RWPE2 (cell line): ENCODE results near the gene SCD5.

Source experiments
- ATAC-seq: fragments of 200-7000 bp; cut with Tn5 transposase; 3 replicates; pipeline ENCODE4 v1.9.1; 2021; ENCODE audit warnings: low read depth
- DNase-seq: peaks from one replicate; pipeline ENCODE4 v3.0.0-alpha.2; 2020; ENCODE audit warnings: low spot score
- H3K27ac ChIP-seq: fragments of 450-650 bp; 2 replicates; pipeline ENCODE4 v1.5.1; 2017; ENCODE audit warnings: mild to moderate bottlenecking; ENCODE audit not compliant: poor library complexity, severe bottlenecking
- H3K27me3 ChIP-seq: fragments of 250-450 bp; sonication (Bioruptor Pico); 2 replicates; pipeline ENCODE4 v1.5.1; 2021; ENCODE audit warnings: mild to moderate bottlenecking, moderate library complexity; ENCODE audit not compliant: insufficient read depth, poor library complexity, severe bottlenecking
- H3K36me3 ChIP-seq: fragments of 250-450 bp; sonication (Bioruptor Pico); 2 replicates; pipeline ENCODE4 v1.5.1; 2020; ENCODE audit warnings: low read depth, mild to moderate bottlenecking, moderate library complexity
- H3K4me1 ChIP-seq: fragments of 250-450 bp; sonication (Bioruptor Pico); 2 replicates; pipeline ENCODE4 v1.5.1; 2021; ENCODE audit warnings: mild to moderate bottlenecking, moderate library complexity; ENCODE audit not compliant: insufficient read depth, poor library complexity, severe bottlenecking
- H3K4me3 ChIP-seq: fragments of 250-450 bp; sonication (Bioruptor Pico); 2 replicates; pipeline ENCODE4 v1.5.1; 2021; ENCODE audit warnings: mild to moderate bottlenecking, moderate library complexity; ENCODE audit not compliant: severe bottlenecking
- H3K9me3 ChIP-seq: fragments of 250-450 bp; sonication (Bioruptor Pico); 2 replicates; pipeline ENCODE4 v1.5.1; 2021; ENCODE audit warnings: mild to moderate bottlenecking, moderate library complexity; ENCODE audit not compliant: severe bottlenecking
- TF ChIP-seq, protein P1 (sequence below): fragments of 450-650 bp; IDR thresholded peaks from one replicate; pipeline ENCODE4 v1.5.1; 2017; ENCODE audit warnings: mild to moderate bottlenecking, moderate library complexity; ENCODE audit not compliant: poor library complexity, severe bottlenecking

SCD5 gene

DNA sequence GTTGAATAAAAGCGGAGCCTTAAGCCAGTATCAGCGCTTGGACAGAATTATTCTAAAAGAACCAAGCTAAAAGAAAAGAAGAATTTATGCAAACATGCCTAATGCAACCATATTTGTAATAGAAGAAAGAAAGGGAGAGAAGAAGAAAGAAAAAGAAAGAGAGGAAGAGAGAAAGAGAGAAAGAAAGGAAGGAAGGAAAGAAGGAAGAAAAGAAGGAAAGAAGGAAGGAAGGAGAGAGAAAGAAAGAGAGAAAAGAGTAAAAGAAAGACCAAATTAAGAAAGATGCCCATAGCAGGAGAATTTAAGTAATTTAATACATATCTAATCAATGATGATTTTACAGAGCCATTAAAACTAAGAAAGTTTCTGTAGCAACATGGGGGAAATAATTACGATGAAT, 206.0 kb downstream of the SCD5 start:
- Histone ChIP-seq H3K4me1 (no peaks in the 10 kb centered on the region), H3K27me3 (no peaks in the 10 kb centered on the region), H3K9me3 (no peaks in the 10 kb centered on the region), H3K4me3 (no peak overlapping the region), H3K36me3 (no peaks in the 10 kb centered on the region), H3K27ac (no peak overlapping the region)
- TF ChIP-seq, protein P1, sequence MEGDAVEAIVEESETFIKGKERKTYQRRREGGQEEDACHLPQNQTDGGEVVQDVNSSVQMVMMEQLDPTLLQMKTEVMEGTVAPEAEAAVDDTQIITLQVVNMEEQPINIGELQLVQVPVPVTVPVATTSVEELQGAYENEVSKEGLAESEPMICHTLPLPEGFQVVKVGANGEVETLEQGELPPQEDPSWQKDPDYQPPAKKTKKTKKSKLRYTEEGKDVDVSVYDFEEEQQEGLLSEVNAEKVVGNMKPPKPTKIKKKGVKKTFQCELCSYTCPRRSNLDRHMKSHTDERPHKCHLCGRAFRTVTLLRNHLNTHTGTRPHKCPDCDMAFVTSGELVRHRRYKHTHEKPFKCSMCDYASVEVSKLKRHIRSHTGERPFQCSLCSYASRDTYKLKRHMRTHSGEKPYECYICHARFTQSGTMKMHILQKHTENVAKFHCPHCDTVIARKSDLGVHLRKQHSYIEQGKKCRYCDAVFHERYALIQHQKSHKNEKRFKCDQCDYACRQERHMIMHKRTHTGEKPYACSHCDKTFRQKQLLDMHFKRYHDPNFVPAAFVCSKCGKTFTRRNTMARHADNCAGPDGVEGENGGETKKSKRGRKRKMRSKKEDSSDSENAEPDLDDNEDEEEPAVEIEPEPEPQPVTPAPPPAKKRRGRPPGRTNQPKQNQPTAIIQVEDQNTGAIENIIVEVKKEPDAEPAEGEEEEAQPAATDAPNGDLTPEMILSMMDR, result no peak
- DNase-seq (no peak), ATAC-seq (no peak)

DNA sequence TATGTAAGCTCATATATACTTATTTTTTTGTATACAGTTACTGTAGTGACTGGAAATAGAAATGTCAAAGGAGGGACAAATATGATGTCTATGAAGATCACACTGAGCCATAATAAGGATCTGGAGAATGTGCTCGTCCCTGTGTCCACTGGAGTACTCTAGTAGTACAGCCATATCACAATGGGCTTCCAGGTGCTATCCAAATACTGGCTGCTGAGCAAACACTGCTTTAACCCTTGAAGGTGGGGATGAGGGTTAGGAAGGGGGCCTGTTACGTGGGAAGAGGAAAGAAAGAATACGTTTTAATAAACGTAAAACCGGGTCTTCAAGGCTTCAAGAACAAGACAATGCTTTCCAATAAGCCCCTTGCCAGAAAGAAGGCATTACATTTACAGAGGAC, 207.0 kb downstream of the SCD5 start:
- DNase-seq (no peak), ATAC-seq (no peak)
- TF ChIP-seq, protein P1, result no peak

GRCh38 chr4:82589756-82590155, 208.8 kb downstream of the SCD5 start:
- H3K4me1 ChIP-seq, result no peaks in the 10 kb centered on the region
- TF ChIP-seq, protein P1, result no peak
- H3K27ac ChIP-seq, result no peak overlapping the region
- ATAC-seq, result no peak
- no peaks in the 10 kb centered on the region for H3K27me3 ChIP-seq
- H3K36me3 ChIP-seq, result no peaks in the 10 kb centered on the region
- DNase-seq, result no peak
- H3K9me3 ChIP-seq, result no peaks in the 10 kb centered on the region
- no peak overlapping the region for H3K4me3 ChIP-seq

More for the DNA sequence above, 207.0 kb downstream of the SCD5 start:
- Histone ChIP-seq H3K4me3 (no peak overlapping the region), H3K27ac (no peak overlapping the region), H3K4me1 (no peaks in the 10 kb centered on the region), H3K9me3 (no peaks in the 10 kb centered on the region), H3K27me3 (no peaks in the 10 kb centered on the region), H3K36me3 (no peaks in the 10 kb centered on the region)

DNA sequence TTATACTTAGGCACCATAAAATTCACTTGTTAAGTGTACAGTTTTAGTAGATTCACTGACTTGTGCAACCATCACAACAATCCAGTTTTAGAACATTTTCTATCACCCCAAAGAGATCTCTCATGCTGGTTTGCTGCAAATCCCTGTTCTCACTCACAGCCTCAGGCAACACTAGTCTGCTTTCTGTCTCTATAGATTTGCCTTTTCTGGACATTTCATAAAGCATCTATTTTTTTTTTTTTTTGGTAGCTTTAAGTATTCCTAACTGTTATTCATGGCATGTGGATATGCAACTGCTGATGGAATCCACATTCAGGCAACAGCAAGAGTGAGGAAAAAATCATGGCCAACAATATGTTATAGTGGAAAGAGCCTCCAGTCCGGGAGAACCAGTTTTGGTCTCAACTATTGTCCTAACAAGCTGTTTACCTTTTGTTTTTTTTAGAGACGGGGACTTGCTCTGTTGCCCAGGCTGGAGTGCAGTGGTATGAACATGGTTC, 209.8 kb downstream of the SCD5 start:
- H3K27me3 ChIP-seq, result no peaks in the 10 kb centered on the region
- H3K9me3 ChIP-seq, result no peaks in the 10 kb centered on the region
- H3K4me3 ChIP-seq, result no peak overlapping the region
- DNase-seq, result no peak
- H3K4me1 ChIP-seq, result no peaks in the 10 kb centered on the region
- H3K36me3 ChIP-seq, result no peaks in the 10 kb centered on the region
- TF ChIP-seq, protein P1, result no peak
- ATAC-seq, result no peak
- no peak overlapping the region for H3K27ac ChIP-seq

DNA sequence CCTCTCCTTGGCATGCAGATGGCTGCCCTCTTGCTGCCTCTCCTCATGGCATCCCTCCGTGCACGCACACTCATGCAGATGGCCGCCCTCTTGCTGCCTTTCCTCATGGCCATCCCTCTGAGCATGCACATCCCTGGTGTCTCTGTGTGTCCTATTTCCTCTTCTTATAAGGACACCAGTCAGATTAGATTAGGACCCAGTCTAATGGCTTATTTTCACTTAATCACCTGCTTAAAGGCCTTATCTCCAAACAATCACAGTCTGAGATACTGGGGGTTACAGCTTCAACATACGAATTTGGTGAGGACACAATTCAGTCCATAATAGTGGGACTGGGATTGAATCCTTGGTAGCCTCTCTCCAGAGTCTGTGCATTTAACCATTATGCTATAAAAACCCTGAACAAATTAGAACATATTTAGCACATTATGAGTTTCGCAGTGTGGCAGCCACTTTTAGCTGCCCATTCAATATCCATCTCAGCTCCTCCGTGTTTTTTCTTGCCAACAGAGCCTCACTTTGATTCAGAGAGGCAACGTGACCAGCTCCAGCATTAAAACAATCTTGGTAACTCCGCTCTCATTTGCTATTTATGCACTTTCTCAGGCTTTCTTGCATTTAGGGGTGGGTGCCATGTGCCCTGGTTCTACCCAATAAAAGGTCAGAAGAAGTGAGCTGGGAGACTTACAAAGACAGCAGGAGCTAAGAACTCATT, 210.6 kb downstream of the SCD5 start:
- H3K4me1 ChIP-seq, result no peaks in the 10 kb centered on the region
- H3K9me3 ChIP-seq, result no peaks in the 10 kb centered on the region
- no peaks in the 10 kb centered on the region for H3K36me3 ChIP-seq
- no peak overlapping the region for H3K4me3 ChIP-seq
- no peak for ATAC-seq
- H3K27me3 ChIP-seq, result no peaks in the 10 kb centered on the region
- TF ChIP-seq, protein P1, result no peak
- H3K27ac ChIP-seq, result no peak overlapping the region
- no peak for DNase-seq
